ENCODE results near the gene RAB36.

Gene RAB36

GRCh38 chr22:23179381-23180299 is 34.4 kb downstream of the RAB36 start:
- in situ Hi-C loops (cut with MboI; ENCODE audit: low sequenced_read_pairs), result loop anchor here (5.0 kb wide), 1 partner anchor 93 kb away; no protein-coding TSS in a partner anchor

GRCh38 chr22:23180301-23180892 is 35.1 kb downstream of the RAB36 start, which contains the start of gene BCR:
TSS of gene BCR (plus strand) at chr22:23180509. CDS start at chr22:23180961, 452 bp downstream.
- in situ Hi-C loops (cut with MboI; ENCODE audit: low sequenced_read_pairs), result no loop called here

GRCh38 chr22:23180893-23181720 is 35.8 kb downstream of the RAB36 start:
- in situ Hi-C loops (cut with MboI; ENCODE audit: low sequenced_read_pairs), result no loop called here

- in situ Hi-C loops (cut with MboI; ENCODE audit: low sequenced_read_pairs), result no loop called here
Observed at GRCh38 chr22:23181721-23182308, 36.5 kb downstream of the RAB36 start.

- in situ Hi-C loops (cut with MboI; ENCODE audit: low sequenced_read_pairs), result no loop called here
Observed at GRCh38 chr22:23182309-23183060, 37.2 kb downstream of the RAB36 start.

- in situ Hi-C loops (cut with MboI; ENCODE audit: low sequenced_read_pairs), result no loop called here
Observed at GRCh38 chr22:23183061-23183698, 37.9 kb downstream of the RAB36 start.

- in situ Hi-C loops (cut with MboI; ENCODE audit: low sequenced_read_pairs), result no loop called here
Observed at GRCh38 chr22:23184100-23184763, 39.0 kb downstream of the RAB36 start.

- in situ Hi-C loops (cut with MboI; ENCODE audit: low sequenced_read_pairs), result no loop called here
Observed at GRCh38 chr22:23184764-23185113, 39.5 kb downstream of the RAB36 start.

- in situ Hi-C loops (cut with MboI; ENCODE audit: low sequenced_read_pairs), result no loop called here
Observed at GRCh38 chr22:23187211-23187610, 41.9 kb downstream of the RAB36 start.

GRCh38 chr22:23187871-23188700 is 42.8 kb downstream of the RAB36 start:
- in situ Hi-C loops (cut with MboI; ENCODE audit: low sequenced_read_pairs), result no loop called here

GRCh38 chr22:23190526-23190925 is 45.2 kb downstream of the RAB36 start:
- in situ Hi-C loops (cut with MboI; ENCODE audit: low sequenced_read_pairs), result no loop called here

GRCh38 chr22:23192133-23192532 is 46.9 kb downstream of the RAB36 start:
- in situ Hi-C loops (cut with MboI; ENCODE audit: low sequenced_read_pairs), result no loop called here

- in situ Hi-C loops (cut with MboI; ENCODE audit: low sequenced_read_pairs), result no loop called here
Observed at GRCh38 chr22:23192558-23192957, 47.3 kb downstream of the RAB36 start.

- in situ Hi-C loops (cut with MboI; ENCODE audit: low sequenced_read_pairs), result no loop called here
Observed at GRCh38 chr22:23193196-23193827, 48.0 kb downstream of the RAB36 start.

GRCh38 chr22:23193882-23194281 is 48.6 kb downstream of the RAB36 start:
- in situ Hi-C loops (cut with MboI; ENCODE audit: low sequenced_read_pairs), result no loop called here

GRCh38 chr22:23196165-23196564 is 50.9 kb downstream of the RAB36 start:
- in situ Hi-C loops (cut with MboI; ENCODE audit: low sequenced_read_pairs), result no loop called here

- in situ Hi-C loops (cut with MboI; ENCODE audit: low sequenced_read_pairs), result no loop called here
Observed at GRCh38 chr22:23197836-23198235, 52.6 kb downstream of the RAB36 start.

GRCh38 chr22:23199159-23199558 is 53.9 kb downstream of the RAB36 start:
- in situ Hi-C loops (cut with MboI; ENCODE audit: low sequenced_read_pairs), result no loop called here

All from HL-60/S4 treated with phorbol 12-myristate 13-acetate at 8.2 ng/mL for 4 days and 3 days (cell line).